ENCODE measurements around the gene GJC2. TPM values are rescaled to one million over a fixed set of nuclear protein-coding genes. Genes with fewer than 3 reads are reported as not detected.
"Not testable (repeated sequence)": the region's sequence is repeated elsewhere in the genome, so short reads cannot be mapped to it uniquely, and the experiment has no call there.

Gene GJC2
- total RNA-seq, 1 experiment from 2014 or later: 0.31 TPM

- DNase-seq (ENCODE audit: low read depth): no peak
These were observed 21.6 kb downstream of the GJC2 start for GRCh38 chr1:228171221-228171891.

GRCh38 chr1:228172591-228173527 lies 23.1 kb downstream of the GJC2 start:
- DNase-seq (ENCODE audit: low read depth): no peak

GRCh38 chr1:228173528-228174481 lies 24.1 kb downstream of the GJC2 start:
- DNase-seq (ENCODE audit: low read depth): not testable (repeated sequence)

DNA sequence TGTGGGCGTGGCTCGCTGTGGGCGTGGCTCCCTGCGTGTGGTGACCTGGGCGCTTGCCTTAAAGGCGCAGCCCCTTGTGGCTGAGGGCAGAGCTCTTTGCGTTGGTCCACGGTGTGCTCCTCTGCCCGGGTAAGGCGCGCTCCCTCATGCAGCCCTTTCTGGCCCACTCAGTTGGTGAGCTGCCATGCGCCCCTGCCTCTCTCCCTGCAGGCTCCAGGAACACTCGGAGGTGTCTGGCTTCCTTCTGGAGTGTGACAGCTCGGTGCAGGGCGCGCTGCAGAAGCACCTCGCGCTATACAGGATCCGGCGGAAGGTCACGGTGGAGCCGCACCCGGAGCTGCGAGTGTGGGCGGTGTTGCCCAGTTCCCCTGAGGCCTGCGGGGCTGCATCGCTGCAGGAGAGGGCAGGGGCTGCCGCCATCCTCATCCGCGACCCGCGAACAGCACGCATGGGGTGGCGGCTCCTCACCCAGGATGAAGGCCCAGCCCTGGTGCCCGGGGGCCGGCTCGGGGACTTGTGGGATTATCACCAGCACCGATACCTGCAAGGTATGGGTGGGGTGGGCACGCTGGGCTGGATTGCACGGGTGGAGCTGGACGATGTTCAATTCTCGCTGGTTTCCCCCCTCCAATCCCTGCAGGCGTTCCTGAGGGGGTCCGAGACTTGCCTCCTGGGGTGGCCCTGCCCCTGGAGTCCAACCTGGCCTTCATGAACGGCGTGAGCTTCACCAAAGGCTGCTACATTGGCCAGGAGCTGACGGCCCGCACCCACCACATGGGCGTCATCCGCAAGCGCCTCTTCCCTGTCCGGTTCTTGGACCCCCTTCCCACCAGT lies 25.0 kb downstream of the GJC2 start:
- DNase-seq (ENCODE audit: low read depth): no peak

DNA sequence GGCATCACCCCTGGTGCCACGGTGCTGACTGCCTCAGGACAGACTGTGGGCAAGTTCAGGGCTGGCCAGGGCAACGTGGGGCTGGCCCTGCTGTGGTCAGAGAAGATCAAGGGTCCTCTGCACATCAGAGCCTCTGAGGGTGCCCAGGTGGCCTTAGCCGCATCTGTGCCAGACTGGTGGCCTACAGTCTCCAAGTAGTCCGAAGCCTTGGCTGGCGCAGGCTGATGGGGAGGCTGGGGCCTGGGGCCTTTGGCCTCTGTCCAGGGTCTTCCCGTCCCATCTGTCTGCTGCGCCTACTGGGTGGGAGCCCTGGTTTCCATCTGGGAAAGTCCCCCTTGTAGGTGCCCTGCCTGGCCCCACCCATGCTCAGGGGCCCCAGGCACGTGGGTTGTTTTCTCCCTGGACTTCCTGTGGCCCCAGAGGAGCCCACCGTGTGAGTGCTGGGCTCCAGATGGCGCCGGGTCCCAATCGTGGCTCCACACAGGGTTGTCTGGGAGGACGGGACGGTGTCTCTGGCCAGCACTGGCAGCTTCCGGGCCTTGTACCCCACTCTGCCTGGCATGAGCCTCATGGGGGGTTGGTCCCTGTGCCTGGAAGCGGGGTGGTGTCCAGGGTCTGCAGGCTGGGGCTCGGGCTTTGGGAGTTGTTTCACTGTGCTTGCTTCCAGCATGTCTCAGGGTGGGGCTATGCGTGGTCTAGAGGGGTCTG lies 25.7 kb downstream of the GJC2 start:
- DNase-seq (ENCODE audit: low read depth): no peak

DNA sequence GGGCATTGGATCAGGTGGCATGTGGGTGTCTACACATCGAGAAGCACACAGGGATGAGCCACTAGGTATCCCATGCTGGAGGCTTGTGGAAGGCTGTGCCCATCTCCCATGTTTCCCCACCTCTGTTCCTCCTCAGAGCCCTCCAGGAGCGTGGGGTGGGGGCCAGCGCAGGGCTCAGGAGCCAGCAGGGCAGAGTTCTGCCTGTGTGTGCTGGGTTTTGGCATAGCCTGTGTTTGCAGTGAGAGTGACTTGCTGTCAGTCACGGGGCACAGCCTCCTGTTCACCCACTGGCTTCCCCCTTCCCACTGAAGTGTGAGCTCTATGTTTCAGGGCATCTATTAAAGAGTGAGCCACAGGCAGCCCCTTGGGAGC lies 26.3 kb downstream of the GJC2 start:
- no peak for DNase-seq (ENCODE audit: low read depth)

DNA sequence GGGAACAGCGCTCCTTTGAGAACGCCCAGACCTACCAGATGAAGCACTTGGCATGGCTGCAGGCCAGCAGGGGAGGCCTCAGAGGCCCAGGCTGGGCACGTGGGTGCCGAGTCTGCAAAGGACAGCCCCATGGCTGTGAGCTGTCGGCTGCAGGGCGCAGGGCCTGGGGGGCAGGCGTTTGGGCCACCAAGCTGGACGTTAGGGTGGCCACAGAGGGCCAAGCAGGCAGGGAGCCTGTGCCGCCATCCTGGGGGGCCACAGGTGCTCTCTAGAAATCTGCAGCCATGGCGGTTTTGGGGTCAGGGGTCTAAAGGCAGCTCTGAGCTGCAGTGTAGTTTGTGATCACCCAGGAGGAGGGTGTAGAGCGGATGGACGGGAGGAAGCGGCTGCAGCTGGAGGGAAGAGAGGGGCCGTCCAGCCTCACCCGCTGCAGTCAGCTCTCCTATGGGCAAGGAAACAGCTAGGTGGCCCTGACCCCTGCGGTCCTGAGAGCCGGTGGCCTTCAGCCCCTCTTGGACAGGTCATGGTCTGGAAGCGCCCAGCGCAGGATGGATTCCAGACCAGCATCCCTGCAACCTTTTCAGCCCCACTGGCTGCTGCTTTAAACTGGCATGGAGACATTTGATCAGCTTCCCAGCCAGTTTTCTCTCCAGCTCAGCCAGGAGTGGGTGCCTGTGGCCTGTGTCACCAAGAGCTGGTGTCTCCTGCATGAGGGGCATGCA lies 26.9 kb downstream of the GJC2 start:
- DNase-seq (ENCODE audit: low read depth): no peak

DNA sequence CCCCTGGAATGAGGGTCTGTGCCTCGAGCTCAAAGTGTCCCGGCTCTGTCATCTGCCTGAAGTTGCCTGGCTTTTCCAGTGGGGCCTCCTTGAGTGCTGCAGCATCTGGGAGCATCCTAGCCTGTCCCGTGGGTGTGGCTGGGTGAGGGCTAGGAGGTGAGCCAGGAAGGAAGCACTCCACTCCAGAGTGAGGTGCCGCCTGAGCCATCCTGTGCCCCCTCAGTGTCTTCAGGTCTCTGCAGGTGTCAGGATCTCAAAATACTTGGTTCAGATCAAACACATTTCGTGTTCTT lies 27.4 kb downstream of the GJC2 start:
- no peak for DNase-seq (ENCODE audit: low read depth)

DNA sequence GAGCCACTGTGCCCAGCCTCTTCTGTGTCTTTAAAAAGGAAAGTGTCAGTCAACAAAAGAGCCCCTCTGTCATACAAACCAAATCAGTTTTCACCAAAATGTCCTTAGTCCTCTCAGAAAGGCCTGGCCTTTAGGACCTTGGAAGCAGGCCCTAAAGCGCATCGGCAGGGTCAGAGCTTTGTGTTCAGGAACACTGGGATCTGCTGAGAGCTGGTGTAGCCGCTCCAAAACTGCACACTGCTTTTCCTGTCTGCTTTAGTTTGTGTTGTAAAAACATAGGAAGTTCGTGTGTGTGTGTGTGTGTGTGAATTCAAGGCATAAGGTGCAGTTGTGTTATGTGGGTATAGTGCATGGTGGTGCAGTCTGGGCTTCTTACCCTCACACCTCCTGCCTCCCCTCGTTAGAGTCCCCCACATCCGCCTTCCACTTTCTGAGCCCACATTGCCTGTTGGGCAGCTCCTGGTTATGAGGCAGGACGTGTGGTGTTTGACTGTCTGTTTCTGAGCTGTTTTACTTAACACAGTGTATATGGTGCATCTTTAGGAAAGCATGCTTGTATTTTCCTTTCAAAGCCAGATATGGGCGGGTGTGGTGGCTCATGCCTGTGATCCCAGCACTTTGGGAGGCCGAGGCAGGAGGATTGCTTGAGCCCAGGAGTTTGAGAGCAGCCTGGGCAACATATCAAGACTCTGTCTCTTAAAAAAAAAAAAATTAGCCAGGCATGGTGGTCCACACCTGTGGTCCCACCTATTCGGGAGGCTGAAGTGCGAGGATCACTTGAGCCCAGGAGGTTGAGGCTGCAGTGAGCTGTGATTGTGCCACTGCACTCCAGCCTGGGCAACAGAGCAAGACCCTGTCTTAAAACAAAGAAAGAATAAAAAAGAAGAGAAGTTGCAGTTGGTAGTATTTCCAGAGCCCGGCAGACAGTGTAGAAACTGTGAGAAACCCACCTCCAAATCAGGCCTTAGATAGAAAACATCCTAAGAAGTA lies 28.3 kb downstream of the GJC2 start:
- DNase-seq (ENCODE audit: low read depth): no peak

GRCh38 chr1:228178737-228179684 lies 29.3 kb downstream of the GJC2 start:
- no peak for DNase-seq (ENCODE audit: low read depth)

- no peak for DNase-seq (ENCODE audit: low read depth)
These were observed 30.7 kb downstream of the GJC2 start for GRCh38 chr1:228180271-228180958.

GRCh38 chr1:228180959-228181644 lies 31.4 kb downstream of the GJC2 start:
- no peak for DNase-seq (ENCODE audit: low read depth)

- DNase-seq (ENCODE audit: low read depth): no peak
These were observed 31.9 kb downstream of the GJC2 start for GRCh38 chr1:228181645-228182034.

- DNase-seq (ENCODE audit: low read depth): no peak
These were observed 32.7 kb downstream of the GJC2 start for GRCh38 chr1:228182296-228183030.

- DNase-seq (ENCODE audit: low read depth): no peak
These were observed 34.4 kb downstream of the GJC2 start for GRCh38 chr1:228184152-228184551.

Data from HT1080 (cell line).